Choroid plexus epithelial cell (primary cell): ENCODE data around the gene UBA7.

ENCODE experiments used
- DNase-seq: peaks from one replicate; pipeline ENCODE4 v3.0.0-alpha.2; 2010; ENCODE audit warnings: low read depth
- H3K4me3 ChIP-seq: 2 replicates; pipeline ENCODE4 v1.5.1; 2011; ENCODE audit warnings: low read depth, mild to moderate bottlenecking, control low read depth, low read length, moderate library complexity
- TF ChIP-seq, protein P1 (sequence below): conservative IDR thresholded peaks from 2 replicates; pipeline ENCODE4 v1.5.1; 2011; ENCODE audit warnings: low read depth, mild to moderate bottlenecking, control low read depth, inconsistent platforms, low read length, moderate library complexity

Gene UBA7

GRCh38 chr3:49799105-49799504 is 14.6 kb downstream of the UBA7 start:
- no peak overlapping the region for H3K4me3 ChIP-seq
- no peak for DNase-seq
- TF ChIP-seq, protein P1, sequence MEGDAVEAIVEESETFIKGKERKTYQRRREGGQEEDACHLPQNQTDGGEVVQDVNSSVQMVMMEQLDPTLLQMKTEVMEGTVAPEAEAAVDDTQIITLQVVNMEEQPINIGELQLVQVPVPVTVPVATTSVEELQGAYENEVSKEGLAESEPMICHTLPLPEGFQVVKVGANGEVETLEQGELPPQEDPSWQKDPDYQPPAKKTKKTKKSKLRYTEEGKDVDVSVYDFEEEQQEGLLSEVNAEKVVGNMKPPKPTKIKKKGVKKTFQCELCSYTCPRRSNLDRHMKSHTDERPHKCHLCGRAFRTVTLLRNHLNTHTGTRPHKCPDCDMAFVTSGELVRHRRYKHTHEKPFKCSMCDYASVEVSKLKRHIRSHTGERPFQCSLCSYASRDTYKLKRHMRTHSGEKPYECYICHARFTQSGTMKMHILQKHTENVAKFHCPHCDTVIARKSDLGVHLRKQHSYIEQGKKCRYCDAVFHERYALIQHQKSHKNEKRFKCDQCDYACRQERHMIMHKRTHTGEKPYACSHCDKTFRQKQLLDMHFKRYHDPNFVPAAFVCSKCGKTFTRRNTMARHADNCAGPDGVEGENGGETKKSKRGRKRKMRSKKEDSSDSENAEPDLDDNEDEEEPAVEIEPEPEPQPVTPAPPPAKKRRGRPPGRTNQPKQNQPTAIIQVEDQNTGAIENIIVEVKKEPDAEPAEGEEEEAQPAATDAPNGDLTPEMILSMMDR: no peak

- TF ChIP-seq, protein P1: no peak
These were observed 18.5 kb downstream of the UBA7 start for GRCh38 chr3:49794926-49795905.

GRCh38 chr3:49794431-49794830 is 19.3 kb downstream of the UBA7 start:
- TF ChIP-seq, protein P1: no peak
- no peak for DNase-seq
- no peak overlapping the region for H3K4me3 ChIP-seq

More at GRCh38 chr3:49794926-49795905, 18.5 kb downstream of the UBA7 start:
- no peak overlapping the region for H3K4me3 ChIP-seq
- DNase-seq: no peak

DNA sequence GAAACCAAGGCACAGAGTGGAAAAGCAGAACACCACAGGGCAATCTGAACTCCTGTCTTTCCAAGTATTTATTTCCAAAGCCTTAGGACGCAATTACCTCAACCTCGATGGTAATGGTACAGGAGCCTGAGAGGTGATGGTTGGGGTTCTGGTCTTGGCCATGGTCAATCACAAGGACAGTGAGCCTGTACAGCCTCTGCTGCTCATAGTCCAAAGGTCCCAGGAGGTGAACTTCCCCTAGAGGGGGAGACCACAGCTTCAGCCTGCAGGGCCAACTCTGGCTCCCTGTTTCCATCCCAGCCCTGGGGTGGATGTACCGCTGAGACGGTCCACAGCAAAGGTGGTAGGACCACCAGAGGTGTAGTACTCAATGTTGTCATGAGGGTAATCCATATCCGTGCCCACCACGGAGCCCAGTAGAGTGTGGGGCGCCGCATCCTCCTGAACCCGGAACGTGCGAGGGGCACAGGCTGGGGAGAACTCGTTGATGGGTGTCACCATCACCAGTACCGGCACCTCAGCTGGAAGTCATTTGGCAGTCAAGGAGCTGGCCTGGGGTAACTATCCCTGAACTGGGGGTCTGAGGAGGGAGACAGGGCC is 20.2 kb downstream of the UBA7 start:
- H3K4me3 ChIP-seq: no peak overlapping the region
- TF ChIP-seq, protein P1: no peak
- no peak for DNase-seq

DNA sequence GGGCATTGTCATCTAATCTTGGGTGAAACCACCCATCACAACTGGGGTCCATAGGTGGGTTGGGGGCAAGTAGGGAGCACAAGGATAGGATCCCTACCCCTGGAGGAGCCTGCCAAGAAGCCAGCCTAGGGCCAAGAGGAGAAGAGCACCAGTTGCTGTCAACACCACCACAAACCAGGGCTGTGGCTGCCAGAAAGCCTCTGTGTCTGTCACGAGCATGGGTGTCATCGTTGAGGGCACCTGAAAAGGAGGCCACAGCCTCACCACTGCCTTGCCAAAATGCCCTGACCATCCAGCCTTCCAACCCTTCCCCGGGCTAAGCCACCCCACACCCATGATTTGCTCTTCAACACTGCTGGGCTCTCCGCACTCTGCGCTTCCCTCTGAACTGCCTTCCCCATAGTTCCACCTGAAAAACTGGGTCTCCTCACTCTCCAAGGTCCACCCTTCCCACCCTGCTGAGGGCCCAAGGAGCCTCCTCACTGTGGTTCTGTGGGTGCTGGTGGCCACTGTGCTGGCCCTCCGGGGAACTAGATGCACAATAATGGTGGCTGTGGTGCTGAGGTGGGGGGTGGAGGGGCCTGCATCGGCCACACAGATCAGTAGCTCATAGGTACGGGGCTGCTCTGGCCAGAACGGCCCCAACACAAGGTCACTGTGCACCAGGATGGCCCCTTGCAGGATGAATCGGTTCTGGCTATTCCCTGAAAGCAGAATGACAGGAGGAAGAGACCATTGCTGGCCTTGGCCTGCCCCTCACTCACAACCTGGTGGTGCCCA is 21.2 kb downstream of the UBA7 start:
- DNase-seq: no peak
- TF ChIP-seq, protein P1: no peak
- H3K4me3 ChIP-seq: no peak overlapping the region

- H3K4me3 ChIP-seq: no peak overlapping the region
- TF ChIP-seq, protein P1: no peak
- DNase-seq: no peak
These were observed 22.2 kb downstream of the UBA7 start for GRCh38 chr3:49791571-49791970.
